Vagina (tissue), 2 donors: ENCODE measurements around the gene AJM1. TPM values are rescaled to one million over a fixed set of nuclear protein-coding genes. Genes with fewer than 3 reads are reported as not detected.
"Not testable (repeated sequence)": the region's sequence is repeated elsewhere in the genome, so short reads cannot be mapped to it uniquely, and the experiment has no call there.

Source experiments
- DNase-seq, 2 donors: peaks; one replicate each; pipeline ENCODE4 v3.0.0-alpha.2; 2017; ENCODE audit errors: extremely low spot score in 2 of 2
- H3K27ac ChIP-seq: fragments of 200-600 bp; sonication (generic); one replicate; pipeline ENCODE4 v1.5.1; 2019
- H3K27me3 ChIP-seq: fragments of 200-600 bp; sonication (generic); one replicate; pipeline ENCODE4 v1.5.1; 2019
- H3K36me3 ChIP-seq, 2 donors: fragments of 200-600 bp; sonication (generic); one replicate each; pipeline ENCODE4 v1.5.1; 2017 to 2019
- H3K4me1 ChIP-seq: fragments of 200-600 bp; sonication (generic); one replicate; pipeline ENCODE4 v1.5.1; 2019
- H3K4me3 ChIP-seq, 2 donors: fragments of 200-600 bp; sonication (generic); 1 replicate in 1 of 2; 2 replicates in 1 of 2; pipeline ENCODE4 v1.5.1; 2016 to 2019
- H3K9me3 ChIP-seq: fragments of 200-600 bp; sonication (generic); one replicate; pipeline ENCODE4 v1.5.1; 2019
- POLR2A ChIP-seq, 2 donors: fragments of 450-650 bp; IDR thresholded peaks; one replicate each; pipeline ENCODE4 v1.6.1; 2017; ENCODE audit warnings: antibody characterized with exemption in 2 of 2, mild to moderate bottlenecking in 2 of 2, moderate library complexity in 2 of 2
- POLR2AphosphoS5 ChIP-seq, 2 donors: sonication (generic); formaldehyde crosslinking; IDR thresholded peaks; one replicate each; pipeline ENCODE4 v1.9.0; 2017; ENCODE audit warnings: antibody characterized with exemption in 2 of 2, mild to moderate bottlenecking in 2 of 2, low read depth in 1 of 2; ENCODE audit not compliant: insufficient read depth in 1 of 2
- intact Hi-C: fragments of 100-400 bp; cut with DNase I; formaldehyde crosslinking; loops from one replicate; pipeline ENCODE4 v1.15.1; 2023
- total RNA-seq: library from RNA; depleted of rRNA; stranded (reverse); fragments of >200 nt; gene quantifications from one replicate; pipeline ENCODE4 v1.2.3, GENCODE V29; 2016
- TF ChIP-seq, protein P1 (sequence below), 3 experiments: fragments of 450-650 bp in 2 of 3; fragments of 200-600 bp in 1 of 3; sonication (generic) in 1 of 3; IDR thresholded peaks; one replicate each; pipeline ENCODE4 v1.5.1; 2017 to 2019; ENCODE audit warnings: antibody characterized with exemption in 3 of 3, mild to moderate bottlenecking in 2 of 3, moderate library complexity in 2 of 3

AJM1 gene
- total RNA-seq, 1 donor from 2014 or later: 1.2 TPM

DNA sequence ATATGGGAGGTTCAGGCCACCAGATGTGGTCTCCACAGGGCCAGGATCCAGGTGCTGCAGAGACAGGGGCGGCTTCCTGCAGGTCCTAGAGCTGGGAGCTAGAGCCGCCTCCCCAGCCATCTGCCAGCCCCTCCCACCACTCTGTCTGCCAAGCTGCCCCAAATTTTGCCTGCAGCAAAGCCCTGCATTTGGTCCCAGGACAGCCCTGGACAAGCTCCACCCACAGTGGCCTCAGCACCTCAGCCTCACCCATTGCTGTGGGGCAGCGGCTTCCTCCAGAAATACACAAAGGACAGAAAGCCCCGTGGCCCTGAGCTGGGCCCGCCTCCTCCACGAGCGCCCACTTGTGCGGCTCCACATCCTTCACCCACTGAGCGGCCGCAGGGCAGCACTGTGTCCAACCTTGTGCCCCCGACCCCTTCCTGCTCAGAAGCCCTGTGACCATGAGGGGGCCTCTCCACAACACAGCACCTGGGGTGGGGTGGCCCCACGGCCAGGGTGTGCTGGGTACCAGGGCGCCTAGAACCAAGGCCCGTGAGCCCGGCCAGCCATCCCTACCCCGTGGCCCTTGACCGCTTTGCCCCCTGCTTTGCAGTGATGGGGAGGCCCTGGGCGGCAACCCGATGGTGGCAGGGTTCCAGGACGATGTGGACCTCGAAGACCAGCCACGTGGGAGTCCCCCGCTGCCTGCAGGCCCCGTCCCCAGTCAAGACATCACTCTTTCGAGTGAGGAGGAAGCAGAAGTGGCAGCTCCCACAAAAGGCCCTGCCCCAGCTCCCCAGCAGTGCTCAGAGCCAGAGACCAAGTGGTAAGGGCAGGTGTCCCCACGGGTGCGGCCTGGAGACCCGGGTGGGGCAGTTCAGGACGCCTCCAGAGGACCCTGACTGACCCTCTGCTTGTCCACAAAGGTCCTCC lies 3.7 kb upstream of the AJM1 start:
- Histone ChIP-seq H3K36me3 (peaks cover 0 to 16% of the 10 kb centered on the region in 2 donors), H3K4me3 (no peak overlapping the region), H3K4me1 (peaks cover 26% of the 10 kb centered on the region), H3K27ac (no peak overlapping the region), H3K27me3 (peaks cover 7% of the 10 kb centered on the region), H3K9me3 (no peaks in the 10 kb centered on the region)
- TF ChIP-seq POLR2A (IDR thresholded peaks at IDR 0.05) (no peak), POLR2AphosphoS5 (IDR thresholded peaks at IDR 0.05; ENCODE audit: insufficient read depth in 1 of 2, low read depth in 1 of 2) (no peak)
- intact Hi-C loops: no loop called here
- no peak for DNase-seq

DNA sequence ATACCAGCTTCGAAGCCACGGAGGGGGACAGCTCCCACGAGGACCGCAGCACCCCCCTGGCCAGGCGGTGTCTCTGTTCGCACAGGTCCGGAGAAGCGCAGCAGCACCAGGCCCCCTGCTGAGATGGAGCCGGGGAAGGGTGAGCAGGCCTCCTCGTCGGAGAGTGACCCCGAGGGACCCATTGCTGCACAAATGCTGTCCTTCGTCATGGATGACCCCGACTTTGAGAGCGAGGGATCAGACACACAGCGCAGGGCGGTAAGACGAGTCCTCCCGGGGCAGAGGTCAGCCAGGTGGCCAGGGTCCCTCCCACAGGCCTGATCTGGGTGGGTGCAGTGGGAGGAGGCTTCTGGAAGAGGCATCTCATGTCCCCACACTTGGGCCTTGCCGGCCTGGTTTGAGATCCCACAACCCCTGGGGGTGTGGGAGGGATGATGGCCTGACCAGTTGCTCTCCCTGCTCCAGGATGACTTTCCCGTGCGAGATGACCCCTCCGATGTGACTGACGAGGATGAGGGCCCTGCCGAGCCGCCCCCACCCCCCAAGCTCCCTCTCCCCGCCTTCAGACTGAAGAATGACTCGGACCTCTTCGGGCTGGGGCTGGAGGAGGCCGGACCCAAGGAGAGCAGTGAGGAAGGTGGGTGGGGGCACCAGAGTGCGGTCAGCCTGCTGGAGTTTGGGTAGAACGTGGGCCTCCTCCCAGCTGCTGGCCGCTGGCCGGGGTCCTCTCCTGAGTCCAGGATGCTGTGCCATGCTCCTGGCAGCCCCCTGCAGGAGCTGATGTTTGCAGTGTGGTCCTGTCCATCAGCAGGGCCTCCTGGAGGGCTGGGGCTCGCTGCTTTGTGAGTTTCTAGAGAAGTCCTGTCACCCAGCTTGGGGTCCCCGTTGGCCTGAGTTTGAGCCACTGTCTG lies 2.8 kb upstream of the AJM1 start:
- intact Hi-C loops: no loop called here
- H3K9me3 ChIP-seq: no peaks in the 10 kb centered on the region
- H3K4me1 ChIP-seq: peaks cover 34% of the 10 kb centered on the region
- TF ChIP-seq, protein P1, sequence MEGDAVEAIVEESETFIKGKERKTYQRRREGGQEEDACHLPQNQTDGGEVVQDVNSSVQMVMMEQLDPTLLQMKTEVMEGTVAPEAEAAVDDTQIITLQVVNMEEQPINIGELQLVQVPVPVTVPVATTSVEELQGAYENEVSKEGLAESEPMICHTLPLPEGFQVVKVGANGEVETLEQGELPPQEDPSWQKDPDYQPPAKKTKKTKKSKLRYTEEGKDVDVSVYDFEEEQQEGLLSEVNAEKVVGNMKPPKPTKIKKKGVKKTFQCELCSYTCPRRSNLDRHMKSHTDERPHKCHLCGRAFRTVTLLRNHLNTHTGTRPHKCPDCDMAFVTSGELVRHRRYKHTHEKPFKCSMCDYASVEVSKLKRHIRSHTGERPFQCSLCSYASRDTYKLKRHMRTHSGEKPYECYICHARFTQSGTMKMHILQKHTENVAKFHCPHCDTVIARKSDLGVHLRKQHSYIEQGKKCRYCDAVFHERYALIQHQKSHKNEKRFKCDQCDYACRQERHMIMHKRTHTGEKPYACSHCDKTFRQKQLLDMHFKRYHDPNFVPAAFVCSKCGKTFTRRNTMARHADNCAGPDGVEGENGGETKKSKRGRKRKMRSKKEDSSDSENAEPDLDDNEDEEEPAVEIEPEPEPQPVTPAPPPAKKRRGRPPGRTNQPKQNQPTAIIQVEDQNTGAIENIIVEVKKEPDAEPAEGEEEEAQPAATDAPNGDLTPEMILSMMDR (IDR thresholded peaks at IDR 0.05): no peak
- TF ChIP-seq POLR2A (IDR thresholded peaks at IDR 0.05): no peak
- TF ChIP-seq POLR2AphosphoS5 (IDR thresholded peaks at IDR 0.05; ENCODE audit: insufficient read depth in 1 of 2, low read depth in 1 of 2): no peak
- H3K36me3 ChIP-seq: peaks cover 0 to 16% of the 10 kb centered on the region in 2 donors
- H3K4me3 ChIP-seq: no peak overlapping the region
- no peak for DNase-seq
- H3K27me3 ChIP-seq: peaks cover 8% of the 10 kb centered on the region
- no peak overlapping the region for H3K27ac ChIP-seq

DNA sequence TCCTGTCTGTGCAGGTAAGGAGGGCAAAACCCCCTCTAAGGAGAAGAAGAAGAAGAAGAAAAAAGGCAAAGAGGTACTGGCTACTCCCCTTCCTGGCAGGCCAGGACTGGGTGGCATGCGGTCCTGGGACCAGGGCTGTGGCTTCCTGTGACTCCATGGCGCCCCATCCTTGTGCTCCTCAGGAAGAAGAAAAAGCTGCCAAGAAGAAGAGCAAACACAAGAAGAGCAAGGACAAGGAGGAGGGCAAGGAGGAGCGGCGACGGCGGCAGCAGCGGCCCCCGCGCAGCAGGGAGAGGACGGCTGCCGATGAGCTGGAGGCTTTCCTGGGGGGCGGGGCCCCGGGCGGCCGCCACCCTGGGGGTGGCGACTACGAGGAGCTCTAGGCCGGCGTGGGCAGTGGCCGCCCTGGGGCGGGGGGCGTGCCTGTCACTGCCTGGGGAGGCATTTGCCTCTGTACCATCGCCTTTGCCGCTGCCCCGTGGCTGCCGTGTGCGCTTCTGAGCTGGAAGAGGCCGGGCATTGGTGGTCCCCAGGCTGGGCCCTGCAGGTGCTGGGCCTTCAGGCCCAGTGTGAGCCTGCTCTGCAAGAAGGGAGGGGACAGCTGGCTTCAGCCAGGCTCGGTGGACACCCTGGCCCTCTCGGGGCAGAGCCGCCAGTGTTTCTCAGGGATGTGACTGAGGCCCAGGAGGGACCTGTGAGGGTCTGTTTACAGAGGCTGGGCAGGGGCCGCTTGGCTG lies 2.0 kb upstream of the AJM1 start:
- Histone ChIP-seq H3K36me3 (peaks cover 0 to 16% of the 10 kb centered on the region in 2 donors), H3K27me3 (peaks cover 10% of the 10 kb centered on the region), H3K4me3 (no peak overlapping the region), H3K9me3 (no peaks in the 10 kb centered on the region), H3K4me1 (peaks cover 38% of the 10 kb centered on the region), H3K27ac (no peak overlapping the region)
- TF ChIP-seq POLR2A (IDR thresholded peaks at IDR 0.05): no peak
- no peak for TF ChIP-seq POLR2AphosphoS5 (IDR thresholded peaks at IDR 0.05; ENCODE audit: insufficient read depth in 1 of 2, low read depth in 1 of 2)
- TF ChIP-seq, protein P1 (IDR thresholded peaks at IDR 0.05): no peak
- no peak for DNase-seq
- intact Hi-C loops: no loop called here

DNA sequence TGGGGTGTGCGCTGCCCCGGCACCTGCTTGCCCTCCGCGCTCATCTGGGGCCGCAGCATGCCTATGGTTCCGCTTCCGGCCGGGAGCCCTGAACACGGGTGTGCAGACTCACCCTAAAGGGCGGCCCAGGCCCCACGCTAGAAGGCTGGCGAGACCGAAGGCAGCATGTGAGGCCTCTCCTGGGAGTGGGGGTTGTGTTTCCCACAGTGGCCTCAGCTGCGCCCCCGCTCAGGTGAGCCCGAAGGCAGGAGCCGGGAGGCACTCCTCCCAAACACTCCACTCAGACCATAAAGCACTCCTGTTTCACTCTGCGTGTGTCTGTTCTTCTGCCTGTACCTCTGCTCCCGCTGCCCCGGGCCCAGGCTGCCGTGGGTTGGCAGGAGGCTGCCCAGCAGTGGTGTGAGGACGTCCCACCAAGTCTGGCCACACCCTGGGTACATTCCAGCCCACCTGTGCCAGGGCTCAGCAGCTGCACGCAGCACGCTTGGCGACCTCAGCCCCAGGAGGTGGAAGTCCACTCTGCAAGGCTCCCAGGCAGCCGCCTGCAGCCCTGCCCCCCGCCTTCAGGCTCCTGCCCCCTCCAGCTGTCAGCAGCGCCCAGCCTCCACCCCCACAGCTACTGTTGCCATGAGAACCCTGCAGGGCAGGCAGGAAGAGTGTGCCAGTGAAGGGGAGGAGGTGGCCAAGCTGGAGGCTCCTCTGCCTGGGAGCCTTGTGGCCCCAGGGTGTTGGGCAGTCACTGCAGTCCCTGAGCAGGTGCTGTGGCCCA lies 1.2 kb upstream of the AJM1 start:
- DNase-seq: no peak
- Histone ChIP-seq H3K27me3 (peaks cover 17% of the 10 kb centered on the region), H3K27ac (no peak overlapping the region), H3K9me3 (no peaks in the 10 kb centered on the region), H3K36me3 (peaks cover 0 to 16% of the 10 kb centered on the region in 2 donors), H3K4me1 (peaks cover 44% of the 10 kb centered on the region), H3K4me3 (no peak overlapping the region)
- TF ChIP-seq POLR2AphosphoS5 (IDR thresholded peaks at IDR 0.05; ENCODE audit: insufficient read depth in 1 of 2, low read depth in 1 of 2) (no peak), POLR2A (IDR thresholded peaks at IDR 0.05) (no peak)
- TF ChIP-seq, protein P1 (IDR thresholded peaks at IDR 0.05): no peak
- intact Hi-C loops: no loop called here

DNA sequence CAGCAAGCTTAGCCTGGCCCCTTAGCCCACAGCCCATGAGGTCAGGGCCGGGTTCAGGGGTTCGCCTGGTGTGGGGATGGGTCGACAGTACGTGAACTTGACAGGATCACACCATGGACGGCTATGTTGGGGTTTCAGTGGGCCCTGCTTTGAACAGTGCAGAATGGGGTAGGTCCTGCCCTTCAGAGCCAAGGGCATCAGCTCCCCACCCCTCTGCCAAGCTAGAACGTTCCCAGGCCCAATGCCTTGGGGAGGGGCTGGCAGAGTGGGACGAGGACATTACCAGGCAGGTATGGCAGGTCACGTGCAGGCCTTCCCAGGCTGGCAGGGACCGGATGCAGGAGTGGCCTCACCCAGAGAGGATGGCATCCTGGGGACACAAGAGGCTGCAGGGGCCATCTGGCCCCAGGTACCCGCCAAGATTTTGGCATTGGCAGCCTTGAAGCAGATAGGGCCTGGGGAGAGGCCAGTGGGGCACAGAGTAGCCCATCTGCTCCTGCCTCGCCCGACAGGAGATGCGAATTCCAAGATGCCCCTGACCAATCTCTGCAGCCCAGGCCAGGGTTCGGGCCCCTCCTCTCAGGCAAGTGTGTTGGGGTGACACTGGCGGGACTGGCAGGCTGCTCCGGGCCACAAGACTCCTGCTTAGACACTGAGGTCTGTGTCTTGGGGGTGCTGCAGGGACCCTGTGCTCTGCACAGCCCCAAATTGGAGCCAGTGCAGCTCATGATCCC lies 465 bp upstream of the AJM1 start:
- Histone ChIP-seq H3K36me3 (peaks cover 0 to 16% of the 10 kb centered on the region in 2 donors), H3K4me3 (peak overlapping the region; percentile 40 to 56), H3K27me3 (peaks cover 21% of the 10 kb centered on the region), H3K4me1 (peaks cover 49% of the 10 kb centered on the region)
- H3K9me3 ChIP-seq, intact Hi-C loops, H3K27ac ChIP-seq, DNase-seq: not testable (repeated sequence)
